ENCODE measurements around the gene PDCD2L.
A peak's percentile ranks its signal among the peaks of the same experiment; 100 is the strongest.
"Not testable (repeated sequence)": the region's sequence is repeated elsewhere in the genome, so short reads cannot be mapped to it uniquely, and the experiment has no call there.

PDCD2L gene

DNA sequence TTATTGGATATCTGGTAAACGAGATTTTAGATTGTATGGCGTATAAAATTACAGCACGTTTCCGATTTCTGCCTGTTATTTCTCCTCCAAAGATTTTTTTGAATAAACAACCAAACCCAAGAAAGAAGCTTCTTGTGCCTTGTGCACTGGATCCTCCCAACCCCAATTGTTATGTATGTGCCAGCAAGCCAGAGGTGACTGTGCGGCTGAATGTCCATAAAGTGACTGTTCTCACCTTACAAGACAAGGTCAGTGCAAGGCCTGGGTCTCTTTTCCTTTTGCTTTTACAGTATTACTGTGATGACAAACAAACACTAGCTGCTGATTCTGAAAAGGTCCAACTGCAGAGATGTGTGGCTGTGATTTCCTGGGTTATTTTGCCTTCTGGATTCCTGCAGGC is 54.5 kb downstream of the PDCD2L start:
- peak overlapping the region; percentile 68 for H3K27ac ChIP-seq
- TF ChIP-seq, protein P1, sequence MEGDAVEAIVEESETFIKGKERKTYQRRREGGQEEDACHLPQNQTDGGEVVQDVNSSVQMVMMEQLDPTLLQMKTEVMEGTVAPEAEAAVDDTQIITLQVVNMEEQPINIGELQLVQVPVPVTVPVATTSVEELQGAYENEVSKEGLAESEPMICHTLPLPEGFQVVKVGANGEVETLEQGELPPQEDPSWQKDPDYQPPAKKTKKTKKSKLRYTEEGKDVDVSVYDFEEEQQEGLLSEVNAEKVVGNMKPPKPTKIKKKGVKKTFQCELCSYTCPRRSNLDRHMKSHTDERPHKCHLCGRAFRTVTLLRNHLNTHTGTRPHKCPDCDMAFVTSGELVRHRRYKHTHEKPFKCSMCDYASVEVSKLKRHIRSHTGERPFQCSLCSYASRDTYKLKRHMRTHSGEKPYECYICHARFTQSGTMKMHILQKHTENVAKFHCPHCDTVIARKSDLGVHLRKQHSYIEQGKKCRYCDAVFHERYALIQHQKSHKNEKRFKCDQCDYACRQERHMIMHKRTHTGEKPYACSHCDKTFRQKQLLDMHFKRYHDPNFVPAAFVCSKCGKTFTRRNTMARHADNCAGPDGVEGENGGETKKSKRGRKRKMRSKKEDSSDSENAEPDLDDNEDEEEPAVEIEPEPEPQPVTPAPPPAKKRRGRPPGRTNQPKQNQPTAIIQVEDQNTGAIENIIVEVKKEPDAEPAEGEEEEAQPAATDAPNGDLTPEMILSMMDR (IDR thresholded peaks at IDR 0.05), result no peak
- no peak for TF ChIP-seq ZFX (IDR thresholded peaks at IDR 0.05; ENCODE audit: borderline replicate concordance)

DNA sequence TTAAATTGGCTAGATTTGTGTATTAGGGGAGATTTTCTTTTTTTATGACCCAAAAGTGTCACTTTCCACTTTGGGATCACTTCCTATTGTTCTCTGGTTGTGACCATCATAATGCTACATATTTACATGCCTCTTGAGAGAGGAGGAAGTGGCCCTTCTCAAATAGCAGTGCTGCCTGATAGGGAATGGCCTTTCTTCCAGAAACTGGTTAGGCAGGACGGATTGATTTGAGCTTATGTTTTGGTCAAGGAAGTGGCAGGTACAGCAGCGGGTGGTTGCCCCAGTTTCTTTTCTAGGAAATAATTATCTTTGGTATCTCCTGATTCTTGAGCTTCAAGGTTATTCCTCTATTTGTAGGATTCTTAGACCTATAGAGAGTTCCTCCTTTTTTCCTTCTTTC is 55.4 kb downstream of the PDCD2L start:
- no peak overlapping the region for H3K27ac ChIP-seq
- TF ChIP-seq ZFX (IDR thresholded peaks at IDR 0.05; ENCODE audit: borderline replicate concordance), result no peak
- TF ChIP-seq, protein P1 (IDR thresholded peaks at IDR 0.05), result no peak

DNA sequence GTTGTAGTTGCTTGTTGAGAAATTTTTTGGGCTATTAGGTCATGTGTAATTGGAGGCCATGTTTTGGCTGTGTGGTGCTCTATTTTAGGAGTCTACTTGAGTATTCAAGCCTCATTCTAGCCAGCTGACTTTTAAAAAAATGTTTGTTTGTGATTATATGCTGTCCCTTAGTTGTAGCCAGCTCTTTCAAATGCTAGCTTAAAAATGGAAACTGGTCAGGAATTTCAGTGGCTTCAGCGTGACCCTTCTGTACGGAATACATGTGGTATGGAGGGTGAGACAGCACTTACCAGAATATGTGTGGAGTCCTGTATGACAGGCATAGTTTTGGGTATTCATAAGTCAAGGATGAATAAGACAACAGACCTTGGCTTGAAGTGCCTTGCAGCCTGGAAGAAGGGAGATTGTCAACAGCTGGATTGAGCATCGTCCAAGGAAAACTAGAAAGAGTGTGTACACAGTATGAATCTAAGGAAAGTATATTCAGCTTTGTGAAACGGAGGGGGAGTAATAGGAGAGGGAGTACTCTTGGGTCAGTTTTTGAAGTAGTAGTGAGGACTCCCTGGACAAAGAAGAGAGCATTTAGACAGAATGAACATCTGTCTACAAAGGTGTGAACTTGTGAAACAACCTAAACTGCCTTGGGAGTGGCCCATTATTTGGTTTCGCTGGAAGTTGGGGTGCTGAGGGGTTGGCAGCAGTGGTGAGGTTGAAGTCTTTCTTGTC is 57.3 kb downstream of the PDCD2L start:
- TF ChIP-seq, protein P1 (IDR thresholded peaks at IDR 0.05), result no peak
- TF ChIP-seq ZFX (IDR thresholded peaks at IDR 0.05; ENCODE audit: borderline replicate concordance), result no peak
- H3K27ac ChIP-seq, result no peak overlapping the region

DNA sequence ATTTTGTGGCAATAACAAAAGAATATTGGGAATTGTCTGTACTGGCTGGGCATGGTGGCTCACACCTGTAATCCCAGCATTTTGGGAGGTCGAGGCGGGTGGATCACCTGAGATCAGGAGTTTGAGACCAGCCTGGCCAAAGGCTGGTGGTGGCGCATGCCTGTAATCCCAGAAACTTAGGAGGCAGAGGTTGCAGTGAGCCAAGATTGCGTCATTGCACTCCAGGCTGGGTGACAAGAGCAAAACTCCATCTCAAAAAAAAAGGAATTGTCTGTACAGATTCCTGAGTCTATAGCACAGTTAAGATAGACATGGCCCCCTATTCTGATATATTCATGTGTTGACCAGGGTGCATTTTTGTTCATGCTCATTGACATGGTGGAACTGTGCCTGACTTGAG is 60.6 kb downstream of the PDCD2L start:
- not testable (repeated sequence) for H3K27ac ChIP-seq

DNA sequence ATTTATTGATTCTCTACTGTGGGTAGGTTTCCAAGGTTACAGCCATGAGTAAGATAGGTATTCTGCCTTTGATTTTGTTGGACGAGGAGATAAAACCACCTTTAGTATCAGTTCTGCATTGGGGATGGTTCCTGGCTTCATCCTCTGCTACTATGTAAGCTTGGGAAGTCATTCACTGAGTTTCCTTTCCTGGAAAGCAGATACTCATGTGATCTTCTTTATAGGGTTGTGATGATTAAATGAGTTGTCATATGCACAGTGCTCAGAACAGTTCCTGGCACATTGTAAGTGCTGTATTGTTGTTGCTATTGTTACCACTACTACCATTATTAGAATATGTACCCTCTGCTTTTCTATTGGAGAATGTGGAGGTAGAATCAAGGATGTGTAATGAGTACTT is 64.2 kb downstream of the PDCD2L start:
- TF ChIP-seq ZFX (IDR thresholded peaks at IDR 0.05; ENCODE audit: borderline replicate concordance), result no peak
- TF ChIP-seq, protein P1 (IDR thresholded peaks at IDR 0.05), result no peak
- H3K27ac ChIP-seq, result no peak overlapping the region

DNA sequence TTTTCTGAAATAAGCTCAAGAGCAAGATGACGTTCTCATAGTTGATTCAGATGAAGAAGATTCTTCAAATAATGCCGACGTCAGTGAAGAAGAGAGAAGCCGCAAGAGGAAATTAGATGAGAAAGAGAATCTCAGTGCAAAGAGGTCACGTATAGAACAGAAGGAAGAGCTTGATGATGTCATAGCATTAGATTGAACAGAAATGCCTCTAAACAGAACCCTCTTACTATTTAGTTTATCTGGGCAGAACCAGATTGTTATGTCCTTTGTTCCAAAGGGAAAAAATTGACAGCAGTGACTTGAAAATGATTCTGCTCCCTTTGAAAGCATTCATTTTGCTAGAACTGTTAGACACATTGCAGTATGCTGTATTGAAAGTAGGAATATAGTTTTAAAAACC is 64.8 kb downstream of the PDCD2L start:
- H3K27ac ChIP-seq, result not testable (repeated sequence)

DNA sequence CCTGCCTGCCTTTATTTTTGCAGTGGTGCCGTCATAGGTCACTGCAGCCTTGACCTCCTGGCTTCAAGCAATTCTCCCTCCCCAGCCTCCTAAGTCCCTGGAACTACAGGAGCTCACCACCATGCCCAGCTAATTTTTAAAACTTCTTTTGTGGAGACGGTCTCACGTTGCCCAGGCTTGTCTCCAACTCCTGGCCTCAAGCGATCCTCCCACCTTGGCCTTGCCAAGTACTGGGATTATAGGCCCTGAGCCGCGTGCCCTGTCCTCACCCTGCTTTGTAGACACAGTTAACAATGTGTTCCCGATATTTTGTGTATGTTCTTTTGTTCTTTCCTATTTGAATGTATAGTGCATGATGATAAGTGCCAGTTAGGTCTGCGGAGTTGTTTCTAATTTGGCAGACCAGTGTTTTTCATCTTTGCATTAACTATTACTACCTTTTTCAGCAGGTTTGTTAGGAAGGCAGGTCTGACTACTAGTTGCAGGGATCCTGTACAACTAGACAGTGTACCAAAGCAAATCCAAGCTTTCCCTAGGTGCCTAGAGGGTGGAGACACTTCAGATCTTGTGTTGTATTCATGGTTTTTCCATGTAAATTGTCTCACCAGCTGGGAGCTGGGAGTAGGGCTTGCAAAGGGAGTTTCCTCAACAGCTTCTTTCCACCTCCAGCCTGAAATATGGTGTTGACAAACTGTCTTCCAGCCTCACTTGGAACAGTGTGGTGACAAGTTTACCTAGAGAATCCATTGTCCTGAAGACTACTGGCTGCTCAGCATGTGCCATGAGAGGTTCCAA is 67.9 kb downstream of the PDCD2L start:
- peak overlapping the region; percentile 12; the same call in 1 of the 2 replicates for H3K27ac ChIP-seq
- TF ChIP-seq, protein P1 (IDR thresholded peaks at IDR 0.05), result no peak
- no peak for TF ChIP-seq ZFX (IDR thresholded peaks at IDR 0.05; ENCODE audit: borderline replicate concordance)

DNA sequence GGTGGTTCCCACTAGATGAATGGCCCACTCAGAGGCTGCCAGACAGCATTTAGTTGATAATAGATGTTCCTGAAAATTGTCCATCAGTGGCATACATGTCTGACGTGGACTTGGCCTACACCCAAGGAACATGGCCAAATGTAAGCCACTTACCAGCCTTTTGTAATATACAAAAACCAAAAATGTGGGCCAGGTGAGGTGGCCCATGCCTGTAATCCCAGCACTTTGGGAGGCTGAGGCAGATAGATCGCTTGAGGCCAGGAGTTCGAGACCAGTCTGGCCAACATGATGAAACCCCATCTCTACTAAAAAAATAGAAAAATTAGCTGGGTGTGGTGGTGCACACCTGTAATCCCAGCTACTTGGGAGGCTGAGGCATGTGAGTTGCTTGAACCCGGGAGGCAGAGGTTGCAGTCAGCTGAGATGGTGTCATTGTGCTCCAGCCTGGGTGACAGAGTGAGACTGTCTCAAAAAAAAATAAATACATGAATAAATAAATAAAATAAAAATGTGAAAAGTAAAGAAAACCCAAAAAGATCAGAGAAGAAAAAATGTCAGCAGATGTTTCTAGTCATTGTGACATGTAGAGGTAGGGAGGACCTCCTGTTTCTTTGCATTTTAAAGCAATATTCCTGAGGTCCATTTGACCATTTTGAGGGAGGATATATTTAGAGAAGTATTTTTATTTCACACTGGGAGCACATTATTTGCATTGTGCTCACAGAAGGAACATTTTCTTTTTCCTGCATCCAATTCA is 70.2 kb downstream of the PDCD2L start:
- H3K27ac ChIP-seq, result no peak overlapping the region
- no peak for TF ChIP-seq ZFX (IDR thresholded peaks at IDR 0.05; ENCODE audit: borderline replicate concordance)
- TF ChIP-seq, protein P1 (IDR thresholded peaks at IDR 0.05), result no peak

Measured in 22Rv1 (cell line).